ENCODE results near the gene TIMM8B. TPM values are rescaled to one million over a fixed set of nuclear protein-coding genes. Genes with fewer than 3 reads are reported as not detected.

Gene TIMM8B
- total RNA-seq, 2 experiments from 2014 or later = 52.9 to 54.1 TPM

GRCh38 chr11:112128483-112129121 is 42.0 kb upstream of the TIMM8B start:
- DNase-seq (no peak), ATAC-seq (no peak)
- intact Hi-C loops (cut with micrococcal nuclease) = no loop called here
- ChIA-PET POLR2A (no interaction called here), CTCF (interaction anchor here (0.6 kb wide), 1 partner anchor 295 kb away, joined by 3 read pairs; no protein-coding TSS in a partner anchor)
- no peaks in the 10 kb centered on the region for H3K36me3 Mint-ChIP-seq (ENCODE audit: low read depth)
- H3K4me1 Mint-ChIP-seq (ENCODE audit: low read depth) = no peaks in the 10 kb centered on the region
- no peaks in the 10 kb centered on the region for H3K9me3 Mint-ChIP-seq
- TF ChIP-seq, protein P1, sequence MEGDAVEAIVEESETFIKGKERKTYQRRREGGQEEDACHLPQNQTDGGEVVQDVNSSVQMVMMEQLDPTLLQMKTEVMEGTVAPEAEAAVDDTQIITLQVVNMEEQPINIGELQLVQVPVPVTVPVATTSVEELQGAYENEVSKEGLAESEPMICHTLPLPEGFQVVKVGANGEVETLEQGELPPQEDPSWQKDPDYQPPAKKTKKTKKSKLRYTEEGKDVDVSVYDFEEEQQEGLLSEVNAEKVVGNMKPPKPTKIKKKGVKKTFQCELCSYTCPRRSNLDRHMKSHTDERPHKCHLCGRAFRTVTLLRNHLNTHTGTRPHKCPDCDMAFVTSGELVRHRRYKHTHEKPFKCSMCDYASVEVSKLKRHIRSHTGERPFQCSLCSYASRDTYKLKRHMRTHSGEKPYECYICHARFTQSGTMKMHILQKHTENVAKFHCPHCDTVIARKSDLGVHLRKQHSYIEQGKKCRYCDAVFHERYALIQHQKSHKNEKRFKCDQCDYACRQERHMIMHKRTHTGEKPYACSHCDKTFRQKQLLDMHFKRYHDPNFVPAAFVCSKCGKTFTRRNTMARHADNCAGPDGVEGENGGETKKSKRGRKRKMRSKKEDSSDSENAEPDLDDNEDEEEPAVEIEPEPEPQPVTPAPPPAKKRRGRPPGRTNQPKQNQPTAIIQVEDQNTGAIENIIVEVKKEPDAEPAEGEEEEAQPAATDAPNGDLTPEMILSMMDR (IDR thresholded peaks at IDR 0.05) = no peak
- no peak overlapping the region for H3K27ac Mint-ChIP-seq
- H3K27me3 Mint-ChIP-seq = no peaks in the 10 kb centered on the region
- no peak overlapping the region for H3K4me3 Mint-ChIP-seq

DNA sequence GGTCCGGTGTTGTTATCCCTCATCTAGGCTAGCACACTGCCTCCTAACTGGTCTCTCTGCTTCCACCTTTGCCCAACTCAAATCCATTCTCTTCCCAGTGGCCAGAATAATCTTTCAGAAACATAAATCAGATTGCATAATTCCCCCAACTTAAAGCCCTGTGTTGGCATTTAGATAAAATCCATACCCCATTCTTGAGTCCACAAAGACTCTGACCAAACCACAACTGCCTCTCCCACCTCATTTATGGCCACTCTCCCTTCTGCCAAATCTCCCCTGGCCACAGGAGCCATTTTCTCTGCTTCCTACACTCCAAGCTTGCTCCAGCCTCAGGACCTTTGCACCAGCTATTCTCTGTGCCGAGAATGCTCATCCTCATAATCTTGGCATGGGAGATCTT is 40.5 kb upstream of the TIMM8B start:
- ATAC-seq (no peak), DNase-seq (no peak)
- intact Hi-C loops (cut with micrococcal nuclease) = no loop called here
- Mint-ChIP-seq H3K9me3 (no peaks in the 10 kb centered on the region), H3K4me1 (ENCODE audit: low read depth) (no peaks in the 10 kb centered on the region), H3K27me3 (no peaks in the 10 kb centered on the region), H3K36me3 (ENCODE audit: low read depth) (no peaks in the 10 kb centered on the region), H3K27ac (no peak overlapping the region), H3K4me3 (no peak overlapping the region)
- ChIA-PET CTCF (interaction anchor here (1.8 kb wide), 1 partner anchor 13 kb away, joined by 7 read pairs; no protein-coding TSS in a partner anchor), POLR2A (no interaction called here)
- TF ChIP-seq, protein P1 (IDR thresholded peaks at IDR 0.05) = no peak

- Mint-ChIP-seq H3K4me1 (ENCODE audit: low read depth) (peaks cover 14% of the 10 kb centered on the region), H3K27me3 (no peaks in the 10 kb centered on the region), H3K9me3 (no peaks in the 10 kb centered on the region), H3K27ac (no peak overlapping the region), H3K36me3 (ENCODE audit: low read depth) (no peaks in the 10 kb centered on the region), H3K4me3 (no peak overlapping the region)
- ChIA-PET CTCF (interaction anchor here (1.4 kb wide), 1 partner anchor 9 kb away, joined by 9 read pairs; no protein-coding TSS in a partner anchor), POLR2A (no interaction called here)
- no peak for DNase-seq
- intact Hi-C loops (cut with micrococcal nuclease) = no loop called here
- ATAC-seq = no peak
- TF ChIP-seq, protein P1 (IDR thresholded peaks at IDR 0.05) = no peak
Measured at GRCh38 chr11:112123129-112123528, 36.6 kb upstream of the TIMM8B start.

DNA sequence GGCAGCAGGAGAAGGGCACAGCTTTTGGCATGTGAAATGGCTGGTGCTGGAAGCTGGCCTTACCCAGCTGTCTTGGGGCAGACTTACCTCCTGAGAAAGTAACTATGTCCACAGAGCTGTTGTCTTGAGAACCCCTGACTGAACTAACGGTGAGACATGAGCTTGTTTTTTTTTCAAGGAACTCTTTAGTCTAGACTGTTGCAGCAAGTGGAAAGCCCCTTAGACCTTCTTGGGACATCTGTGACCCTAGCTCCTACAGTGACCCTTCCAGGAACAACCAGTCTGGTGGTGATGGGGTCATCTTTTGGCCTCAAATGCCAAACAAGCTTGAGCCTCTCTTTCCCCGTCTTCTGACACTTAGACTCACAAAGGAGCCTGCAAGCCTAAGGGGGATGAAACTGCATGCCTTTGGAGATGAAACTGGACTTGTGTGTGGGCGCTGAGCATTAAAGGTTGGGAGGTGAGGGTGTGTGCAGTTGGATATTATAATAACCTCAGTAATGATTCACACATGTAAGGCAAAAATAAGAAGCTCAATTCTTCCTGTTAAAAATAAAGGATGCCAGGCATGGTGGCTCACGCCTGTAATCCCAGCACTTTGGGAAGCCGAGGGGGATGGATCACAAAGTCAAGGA is 35.5 kb upstream of the TIMM8B start:
- intact Hi-C loops (cut with micrococcal nuclease) = no loop called here
- no peaks in the 10 kb centered on the region for H3K9me3 Mint-ChIP-seq
- no peaks in the 10 kb centered on the region for H3K36me3 Mint-ChIP-seq (ENCODE audit: low read depth)
- no peak overlapping the region for H3K27ac Mint-ChIP-seq
- ATAC-seq = no peak
- H3K27me3 Mint-ChIP-seq = no peaks in the 10 kb centered on the region
- TF ChIP-seq, protein P1 (IDR thresholded peaks at IDR 0.05) = no peak
- ChIA-PET POLR2A (no interaction called here), CTCF (interaction anchor here (1.4 to 2.7 kb wide), 2 partner anchors 8 to 158 kb away, joined by 7 to 9 read pairs; no protein-coding TSS in a partner anchor)
- H3K4me1 Mint-ChIP-seq (ENCODE audit: low read depth) = peaks cover 14% of the 10 kb centered on the region
- H3K4me3 Mint-ChIP-seq = no peak overlapping the region
- DNase-seq = no peak

GRCh38 chr11:112118176-112118575 is 31.6 kb upstream of the TIMM8B start:
- Mint-ChIP-seq H3K27me3 (no peaks in the 10 kb centered on the region), H3K9me3 (no peaks in the 10 kb centered on the region), H3K4me1 (ENCODE audit: low read depth) (peaks cover 16% of the 10 kb centered on the region), H3K36me3 (ENCODE audit: low read depth) (peaks cover 2% of the 10 kb centered on the region), H3K4me3 (no peak overlapping the region), H3K27ac (no peak overlapping the region)
- ChIA-PET CTCF (interaction anchor here (0.9 kb wide), 1 partner anchor 162 kb away, joined by 3 read pairs; no protein-coding TSS in a partner anchor), POLR2A (no interaction called here)
- TF ChIP-seq, protein P1 (IDR thresholded peaks at IDR 0.05) = no peak
- intact Hi-C loops (cut with micrococcal nuclease) = loop anchor here (10.0 kb wide), 1 partner anchor 167 kb away; no protein-coding TSS in a partner anchor
- DNase-seq (peak; percentile 50), ATAC-seq (peak; percentile 74)

All from activated CD8-positive, alpha-beta T cell treated with anti-CD3 and anti-CD28 coated beads for 36 hours (primary cell).